HG03159 (cell line): ENCODE measurements around the gene SORBS1.
"Not testable (repeated sequence)": the region's sequence is repeated elsewhere in the genome, so short reads cannot be mapped to it uniquely, and the experiment has no call there.

Experiments used
- ATAC-seq: cut with Tn5 transposase; IDR thresholded peaks from one replicate; pipeline ENCODE4 v1.9.1; 2021; ENCODE audit warnings: mild to moderate bottlenecking, moderate library complexity; ENCODE audit not compliant: unreplicated experiment

SORBS1 gene

GRCh38 chr10:95496246-95496911, 64.8 kb downstream of the SORBS1 start:
- ATAC-seq: no peak

GRCh38 chr10:95493862-95494261, 67.3 kb downstream of the SORBS1 start:
- ATAC-seq: no peak

- no peak for ATAC-seq
Observed at GRCh38 chr10:95487994-95488393, 73.2 kb downstream of the SORBS1 start.

GRCh38 chr10:95485056-95485844, 75.9 kb downstream of the SORBS1 start:
- ATAC-seq: no peak

GRCh38 chr10:95482501-95483233, 78.5 kb downstream of the SORBS1 start:
- no peak for ATAC-seq

GRCh38 chr10:95480901-95481491, 80.2 kb downstream of the SORBS1 start:
- no peak for ATAC-seq

GRCh38 chr10:95480102-95480900, 80.9 kb downstream of the SORBS1 start:
- ATAC-seq: no peak

- ATAC-seq: no peak
Observed at GRCh38 chr10:95478935-95479334, 82.2 kb downstream of the SORBS1 start.

- no peak for ATAC-seq
Observed at GRCh38 chr10:95478185-95478584, 83.0 kb downstream of the SORBS1 start.

GRCh38 chr10:95477175-95477520, 84.0 kb downstream of the SORBS1 start:
- no peak for ATAC-seq

GRCh38 chr10:95476469-95477174, 84.5 kb downstream of the SORBS1 start:
- ATAC-seq: no peak

GRCh38 chr10:95475827-95476468, 85.2 kb downstream of the SORBS1 start:
- ATAC-seq: no peak

GRCh38 chr10:95475003-95475383, 86.2 kb downstream of the SORBS1 start:
- ATAC-seq: no peak

- no peak for ATAC-seq
Observed at GRCh38 chr10:95474228-95475002, 86.8 kb downstream of the SORBS1 start.

- ATAC-seq: no peak
Observed at GRCh38 chr10:95472304-95473088, 88.7 kb downstream of the SORBS1 start.

- ATAC-seq: no peak
Observed at GRCh38 chr10:95469676-95470075, 91.5 kb downstream of the SORBS1 start.

- ATAC-seq: no peak
Observed at GRCh38 chr10:95469251-95469650, 91.9 kb downstream of the SORBS1 start.

- not testable (repeated sequence) for ATAC-seq
Observed at GRCh38 chr10:95467642-95468041, 93.5 kb downstream of the SORBS1 start.
